Loucy (cell line): ENCODE results near the gene STAT3.

ENCODE experiments used
- H2AFZ ChIP-seq: fragments of 200-600 bp; sonication (generic); 2 replicates; pipeline ENCODE4 v1.6.0; 2016; ENCODE audit warnings: antibody characterized with exemption, mild to moderate bottlenecking, low read length, moderate library complexity
- H3F3A ChIP-seq: fragments of 200-600 bp; 2 replicates; pipeline ENCODE4 v1.6.0; 2016; ENCODE audit warnings: antibody characterized with exemption, low read depth, mild to moderate bottlenecking
- H3K27me3 ChIP-seq: fragments of 200-600 bp; sonication (generic); 2 replicates; pipeline ENCODE4 v1.6.1; 2014; ENCODE audit warnings: low read length, mild to moderate bottlenecking; ENCODE audit not compliant: insufficient read depth, poor library complexity, severe bottlenecking
- H3K36me3 ChIP-seq: fragments of 200-600 bp; sonication (generic); 2 replicates; pipeline ENCODE4 v1.6.1; 2016; ENCODE audit warnings: low read length; ENCODE audit not compliant: insufficient read depth
- H3K4me1 ChIP-seq: fragments of 200-600 bp; sonication (generic); 2 replicates; pipeline ENCODE4 v1.5.1; 2014; ENCODE audit warnings: low read length, mild to moderate bottlenecking; ENCODE audit not compliant: insufficient read depth, poor library complexity, severe bottlenecking
- H3K4me2 ChIP-seq: fragments of 200-600 bp; sonication (generic); 2 replicates; pipeline ENCODE4 v1.6.0; 2014; ENCODE audit warnings: antibody characterized with exemption, low read length, low read depth, mild to moderate bottlenecking; ENCODE audit not compliant: poor library complexity, severe bottlenecking
- H3K4me3 ChIP-seq: fragments of 200-600 bp; sonication (generic); 2 replicates; pipeline ENCODE4 v1.5.1; 2014; ENCODE audit warnings: low read length, mild to moderate bottlenecking, mixed read lengths; ENCODE audit not compliant: poor library complexity, severe bottlenecking
- H3K79me2 ChIP-seq: fragments of 200-600 bp; sonication (generic); 2 replicates; pipeline ENCODE4 v1.6.1; 2014; ENCODE audit warnings: low read length; ENCODE audit not compliant: insufficient read depth
- H3K9ac ChIP-seq: fragments of 200-600 bp; sonication (generic); 2 replicates; pipeline ENCODE4 v1.6.0; 2014; ENCODE audit warnings: mild to moderate bottlenecking, low read depth, low read length, moderate library complexity; ENCODE audit not compliant: poor library complexity, severe bottlenecking
- H3K9me2 ChIP-seq: fragments of 200-600 bp; sonication (generic); replicated peaks from 2 replicates; pipeline ENCODE4 v1.6.1; 2016; ENCODE audit warnings: low read depth, low read length, mixed read lengths
- H3K9me3 ChIP-seq: fragments of 200-600 bp; sonication (generic); 2 replicates; pipeline ENCODE4 v1.6.1; 2014; ENCODE audit warnings: mild to moderate bottlenecking, antibody characterized with exemption, low read length, low read depth; ENCODE audit not compliant: insufficient read depth
- H4K20me1 ChIP-seq: fragments of 200-600 bp; sonication (generic); 2 replicates; pipeline ENCODE4 v1.6.0; 2014; ENCODE audit warnings: antibody characterized with exemption, low read length, mild to moderate bottlenecking; ENCODE audit not compliant: insufficient read depth, poor library complexity, severe bottlenecking
- EZH2phosphoT487 ChIP-seq: fragments of 200-600 bp; IDR thresholded peaks from 2 replicates; pipeline ENCODE4 v1.6.1; 2018; ENCODE audit warnings: antibody characterized with exemption, mild to moderate bottlenecking, moderate library complexity, borderline replicate concordance
- TF ChIP-seq, protein P1 (sequence below): fragments of 200-600 bp; sonication (generic); conservative IDR thresholded peaks from 2 replicates; pipeline ENCODE4 v1.5.1; 2014; ENCODE audit warnings: mild to moderate bottlenecking, antibody characterized with exemption, low read length

The STAT3 gene

GRCh38 chr17:42408061-42408460 is 19.8 kb upstream of the STAT3 start:
- Histone ChIP-seq H3K9me2 (no peaks in the 10 kb centered on the region), H3K4me1 (peaks cover 3% of the 10 kb centered on the region), H3K4me2 (no peak overlapping the region), H4K20me1 (no peaks in the 10 kb centered on the region), H3K27me3 (no peaks in the 10 kb centered on the region), H3K9ac (no peak overlapping the region), H3F3A (no peaks in the 10 kb centered on the region), H3K9me3 (no peaks in the 10 kb centered on the region), H3K36me3 (no peaks in the 10 kb centered on the region), H2AFZ (peak overlapping the region; percentile 50; the same call in 1 of the 2 replicates), H3K79me2 (no peaks in the 10 kb centered on the region), H3K4me3 (no peak overlapping the region)
- no peak for TF ChIP-seq EZH2phosphoT487
- TF ChIP-seq, protein P1, sequence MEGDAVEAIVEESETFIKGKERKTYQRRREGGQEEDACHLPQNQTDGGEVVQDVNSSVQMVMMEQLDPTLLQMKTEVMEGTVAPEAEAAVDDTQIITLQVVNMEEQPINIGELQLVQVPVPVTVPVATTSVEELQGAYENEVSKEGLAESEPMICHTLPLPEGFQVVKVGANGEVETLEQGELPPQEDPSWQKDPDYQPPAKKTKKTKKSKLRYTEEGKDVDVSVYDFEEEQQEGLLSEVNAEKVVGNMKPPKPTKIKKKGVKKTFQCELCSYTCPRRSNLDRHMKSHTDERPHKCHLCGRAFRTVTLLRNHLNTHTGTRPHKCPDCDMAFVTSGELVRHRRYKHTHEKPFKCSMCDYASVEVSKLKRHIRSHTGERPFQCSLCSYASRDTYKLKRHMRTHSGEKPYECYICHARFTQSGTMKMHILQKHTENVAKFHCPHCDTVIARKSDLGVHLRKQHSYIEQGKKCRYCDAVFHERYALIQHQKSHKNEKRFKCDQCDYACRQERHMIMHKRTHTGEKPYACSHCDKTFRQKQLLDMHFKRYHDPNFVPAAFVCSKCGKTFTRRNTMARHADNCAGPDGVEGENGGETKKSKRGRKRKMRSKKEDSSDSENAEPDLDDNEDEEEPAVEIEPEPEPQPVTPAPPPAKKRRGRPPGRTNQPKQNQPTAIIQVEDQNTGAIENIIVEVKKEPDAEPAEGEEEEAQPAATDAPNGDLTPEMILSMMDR: no peak

DNA sequence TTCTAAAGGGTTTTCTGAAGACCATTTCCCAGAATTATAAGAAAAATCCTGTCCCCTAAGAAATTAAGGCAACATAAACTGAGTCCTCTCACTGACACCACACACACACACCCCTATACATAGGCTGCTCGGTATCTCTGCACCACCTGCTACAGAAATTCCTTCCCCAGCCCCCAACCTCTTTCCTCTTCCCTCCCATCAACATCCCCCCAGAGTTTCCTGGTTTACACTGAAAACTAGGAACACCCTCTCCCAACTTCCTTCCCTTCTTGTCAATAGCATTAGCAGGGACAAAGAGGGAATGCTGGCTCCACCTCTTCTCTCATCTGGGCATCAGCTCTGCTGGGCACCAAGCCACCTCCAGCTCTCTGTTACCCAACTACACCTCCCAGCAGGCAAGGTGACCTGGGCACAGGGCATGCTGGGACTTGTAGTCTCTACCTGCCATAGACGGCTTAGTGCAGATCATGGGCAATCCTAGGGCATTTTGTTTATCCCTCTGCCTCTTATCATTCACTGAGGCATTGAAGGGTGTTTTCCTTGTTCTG is 19.1 kb upstream of the STAT3 start:
- Histone ChIP-seq H3K4me3 (no peak overlapping the region), H3K4me1 (peaks cover 10% of the 10 kb centered on the region), H4K20me1 (no peaks in the 10 kb centered on the region), H3K9me3 (no peaks in the 10 kb centered on the region), H3K36me3 (no peaks in the 10 kb centered on the region), H3F3A (no peaks in the 10 kb centered on the region), H3K4me2 (no peak overlapping the region), H2AFZ (peak overlapping the region; percentile 80), H3K9me2 (no peaks in the 10 kb centered on the region), H3K9ac (no peak overlapping the region), H3K27me3 (no peaks in the 10 kb centered on the region), H3K79me2 (no peaks in the 10 kb centered on the region)
- TF ChIP-seq EZH2phosphoT487: no peak
- TF ChIP-seq, protein P1: no peak

GRCh38 chr17:42406615-42407288 is 18.5 kb upstream of the STAT3 start:
- Histone ChIP-seq H3K9me2 (no peaks in the 10 kb centered on the region), H3K36me3 (no peaks in the 10 kb centered on the region), H2AFZ (no peak overlapping the region), H4K20me1 (no peaks in the 10 kb centered on the region), H3K4me3 (no peak overlapping the region), H3K9ac (no peak overlapping the region), H3K4me1 (peaks cover 16% of the 10 kb centered on the region), H3K9me3 (no peaks in the 10 kb centered on the region), H3K4me2 (no peak overlapping the region), H3F3A (no peaks in the 10 kb centered on the region), H3K79me2 (no peaks in the 10 kb centered on the region), H3K27me3 (no peaks in the 10 kb centered on the region)
- no peak for TF ChIP-seq EZH2phosphoT487
- TF ChIP-seq, protein P1: no peak
